HG03460 (cell line): Measurements from ENCODE around the gene TSGA10IP.

Source experiments
- ATAC-seq: cut with Tn5 transposase; IDR thresholded peaks from one replicate; pipeline ENCODE4 v1.9.1; 2021; ENCODE audit not compliant: unreplicated experiment

TSGA10IP gene

GRCh38 chr11:65973439-65974110, 28.3 kb downstream of the TSGA10IP start:
- ATAC-seq = no peak

GRCh38 chr11:65975771-65976170, 30.5 kb downstream of the TSGA10IP start:
- no peak for ATAC-seq

- no peak for ATAC-seq
These were observed 31.2 kb downstream of the TSGA10IP start for GRCh38 chr11:65976216-65977176.

GRCh38 chr11:65977621-65978390, 32.5 kb downstream of the TSGA10IP start:
- no peak for ATAC-seq

- ATAC-seq = no peak
These were observed 33.3 kb downstream of the TSGA10IP start for GRCh38 chr11:65978391-65979238.

GRCh38 chr11:65979261-65979759, 34.0 kb downstream of the TSGA10IP start:
- ATAC-seq = no peak

GRCh38 chr11:65981101-65981740, 35.9 kb downstream of the TSGA10IP start:
- ATAC-seq = no peak

GRCh38 chr11:65981972-65982823, 36.9 kb downstream of the TSGA10IP start:
- ATAC-seq = no peak

- no peak for ATAC-seq
These were observed 37.7 kb downstream of the TSGA10IP start for GRCh38 chr11:65982824-65983588.

GRCh38 chr11:65983589-65983987, 38.3 kb downstream of the TSGA10IP start:
- no peak for ATAC-seq

- no peak for ATAC-seq
These were observed 42.1 kb downstream of the TSGA10IP start for GRCh38 chr11:65987336-65987735.

- ATAC-seq = peak; percentile 90
These were observed 43.7 kb downstream of the TSGA10IP start for GRCh38 chr11:65988791-65989592.

GRCh38 chr11:65992056-65992455, 46.8 kb downstream of the TSGA10IP start:
- no peak for ATAC-seq

- ATAC-seq = no peak
These were observed 52.0 kb downstream of the TSGA10IP start for GRCh38 chr11:65997286-65997685.

- ATAC-seq = peak; percentile 77
These were observed 56.8 kb downstream of the TSGA10IP start, which contains the start of the genes BANF1 and EIF1AD for GRCh38 chr11:66001942-66002647. Gene BANF1, plus strand, starts transcription at chr11:66002503. Its CDS starts 748 bp downstream, at chr11:66003251. Gene EIF1AD, minus strand, starts transcription at chr11:66002157. Its CDS starts 1,768 bp downstream, at chr11:66000389.

- peak; percentile 32 for ATAC-seq
These were observed 57.5 kb downstream of the TSGA10IP start for GRCh38 chr11:66002648-66003225.
